COLO668 (cell line): Measurements from ENCODE around the gene ANKRD40CL.
A peak's percentile ranks its signal among the peaks of the same experiment; 100 is the strongest.

Experiments
- DNase-seq: peaks from one replicate; lab custom pipeline; 2025; ENCODE audit not compliant: unreplicated experiment; lab: John Stamatoyannopoulos, UW

Gene ANKRD40CL

GRCh38 chr17:50790618-50791017 is 23.3 kb upstream of the ANKRD40CL start:
- no peak for DNase-seq

- no peak for DNase-seq
Observed at GRCh38 chr17:50787106-50787505, 19.8 kb upstream of the ANKRD40CL start.

- no peak for DNase-seq
Observed at GRCh38 chr17:50785946-50786570, 18.7 kb upstream of the ANKRD40CL start.

GRCh38 chr17:50785126-50785525 is 17.8 kb upstream of the ANKRD40CL start:
- DNase-seq, result no peak

GRCh38 chr17:50783905-50784304 is 16.6 kb upstream of the ANKRD40CL start:
- DNase-seq, result no peak

GRCh38 chr17:50783193-50783660 is 15.9 kb upstream of the ANKRD40CL start:
- peak; percentile 62 for DNase-seq

GRCh38 chr17:50781167-50781566 is 13.8 kb upstream of the ANKRD40CL start:
- no peak for DNase-seq

- DNase-seq, result no peak
Observed at GRCh38 chr17:50779747-50780353, 12.5 kb upstream of the ANKRD40CL start.

- DNase-seq, result no peak
Observed at GRCh38 chr17:50778988-50779387, 11.7 kb upstream of the ANKRD40CL start.

GRCh38 chr17:50778471-50778870 is 11.2 kb upstream of the ANKRD40CL start:
- no peak for DNase-seq

GRCh38 chr17:50775926-50776325 is 8.6 kb upstream of the ANKRD40CL start:
- DNase-seq, result no peak

- DNase-seq, result no peak
Observed at GRCh38 chr17:50774225-50774803, 7.0 kb upstream of the ANKRD40CL start.

- DNase-seq, result no peak
Observed at GRCh38 chr17:50771991-50772785, 4.9 kb upstream of the ANKRD40CL start.

GRCh38 chr17:50770346-50770745 is 3.0 kb upstream of the ANKRD40CL start:
- no peak for DNase-seq

GRCh38 chr17:50769884-50770283 is 2.6 kb upstream of the ANKRD40CL start:
- DNase-seq, result no peak

- peak; percentile 66 for DNase-seq
Observed at GRCh38 chr17:50768346-50768761, 1.0 kb upstream of the ANKRD40CL start.

GRCh38 chr17:50767030-50767429 is 288 bp downstream of the ANKRD40CL start:
- no peak for DNase-seq

GRCh38 chr17:50766222-50767023 is 895 bp downstream of the ANKRD40CL start:
- no peak for DNase-seq

- DNase-seq, result no peak
Observed at GRCh38 chr17:50765454-50766221, 1.7 kb downstream of the ANKRD40CL start.

GRCh38 chr17:50764734-50765149 is 2.6 kb downstream of the ANKRD40CL start:
- no peak for DNase-seq
